Measurements from ENCODE around the gene SLC25A4.
"Not testable (repeated sequence)": the region's sequence is repeated elsewhere in the genome, so short reads cannot be mapped to it uniquely, and the experiment has no call there.

Gene SLC25A4

DNA sequence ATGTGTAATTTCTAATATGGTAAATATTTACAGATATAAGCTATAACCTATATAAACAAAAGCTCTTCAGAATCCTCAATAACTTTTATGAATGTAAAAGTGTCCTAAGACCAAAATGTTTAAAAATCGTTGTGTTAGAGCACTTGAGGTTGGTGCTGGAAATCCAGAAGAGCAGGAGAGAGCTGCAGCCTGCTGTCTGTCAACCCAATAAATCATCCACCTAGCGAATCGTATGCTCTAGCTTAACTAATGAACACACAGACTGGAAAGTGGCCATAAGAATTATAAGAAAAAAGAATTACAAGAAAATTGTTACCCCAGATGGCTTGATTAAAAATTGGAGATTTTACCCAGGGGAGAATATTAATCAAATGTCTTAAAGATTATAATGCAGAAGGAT is 43.7 kb downstream of the SLC25A4 start:
- DNase-seq: no peak

DNA sequence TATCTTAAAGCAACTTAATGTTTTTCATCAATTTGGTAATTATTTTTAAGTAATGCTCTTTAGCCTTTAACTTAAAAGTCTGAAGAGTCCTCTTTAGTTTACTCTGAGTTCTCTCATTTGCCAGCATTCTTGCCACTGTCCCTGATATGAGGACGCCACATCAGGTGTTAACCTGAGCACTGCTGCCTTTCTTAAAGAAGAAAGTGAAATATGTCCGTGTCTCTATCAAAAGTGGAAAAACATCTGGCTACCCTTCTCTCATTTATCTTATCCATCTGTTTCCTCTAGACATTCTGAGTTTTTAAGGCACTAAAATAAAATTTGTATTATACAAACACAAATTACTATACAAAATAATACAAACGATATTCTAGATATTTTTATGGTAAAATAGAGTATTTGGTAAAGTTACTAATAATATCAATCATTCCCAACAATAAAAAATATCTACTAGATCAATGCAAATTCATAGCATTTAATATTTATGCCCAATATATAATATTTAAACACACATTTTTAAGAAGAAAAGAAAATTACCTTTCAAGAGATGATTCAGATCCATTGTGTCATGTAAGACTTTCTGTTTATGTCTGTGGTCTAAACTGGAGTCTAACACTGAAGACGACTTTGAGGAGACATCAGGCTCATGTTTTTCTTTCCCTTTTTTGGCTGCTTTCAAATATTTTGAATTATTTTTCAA is 46.7 kb downstream of the SLC25A4 start:
- no peak for DNase-seq

DNA sequence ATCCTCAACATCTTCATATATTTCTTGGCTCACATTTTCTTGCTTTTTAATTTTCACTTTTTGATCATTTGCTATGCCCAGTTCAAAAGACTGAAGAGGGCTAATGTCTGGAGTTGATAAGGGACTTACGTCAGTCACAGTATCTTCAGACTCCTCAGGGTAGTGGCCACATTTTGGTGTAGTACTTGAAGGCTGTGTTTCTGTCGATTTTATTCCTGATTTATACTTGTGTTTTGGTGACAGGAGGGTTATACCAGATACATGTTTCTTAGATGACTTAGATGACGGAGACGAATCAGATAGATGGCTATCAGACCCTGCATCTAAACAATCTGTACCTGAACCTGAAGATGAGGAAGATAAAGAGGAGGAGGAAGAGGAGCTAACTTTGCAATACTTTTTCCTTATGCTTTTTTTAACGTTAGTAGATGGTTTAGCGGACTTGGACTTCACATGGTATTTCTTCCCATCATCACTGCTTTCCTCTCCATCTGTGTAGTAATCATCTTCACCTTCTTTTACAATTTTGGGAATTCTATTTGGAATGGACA is 47.3 kb downstream of the SLC25A4 start:
- no peak for DNase-seq

DNA sequence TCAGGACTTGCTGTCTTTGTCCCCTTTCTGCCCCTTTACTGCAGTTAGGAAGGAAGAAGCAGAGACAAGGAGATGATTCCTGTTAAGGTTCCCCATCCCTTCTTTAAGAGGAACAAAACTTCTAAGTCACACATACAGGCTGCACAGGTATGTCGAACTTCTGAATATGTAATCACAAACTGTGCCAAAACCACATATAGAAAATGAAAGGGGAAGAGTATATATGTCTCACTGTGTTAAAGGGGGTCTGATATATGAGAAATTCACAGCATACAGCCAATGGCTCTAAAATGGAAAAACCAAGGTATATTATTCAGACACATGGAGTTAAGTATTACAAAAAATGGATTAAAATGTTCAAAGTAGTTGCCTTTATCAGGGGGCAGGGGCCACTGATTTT is 49.0 kb downstream of the SLC25A4 start:
- DNase-seq: no peak

DNA sequence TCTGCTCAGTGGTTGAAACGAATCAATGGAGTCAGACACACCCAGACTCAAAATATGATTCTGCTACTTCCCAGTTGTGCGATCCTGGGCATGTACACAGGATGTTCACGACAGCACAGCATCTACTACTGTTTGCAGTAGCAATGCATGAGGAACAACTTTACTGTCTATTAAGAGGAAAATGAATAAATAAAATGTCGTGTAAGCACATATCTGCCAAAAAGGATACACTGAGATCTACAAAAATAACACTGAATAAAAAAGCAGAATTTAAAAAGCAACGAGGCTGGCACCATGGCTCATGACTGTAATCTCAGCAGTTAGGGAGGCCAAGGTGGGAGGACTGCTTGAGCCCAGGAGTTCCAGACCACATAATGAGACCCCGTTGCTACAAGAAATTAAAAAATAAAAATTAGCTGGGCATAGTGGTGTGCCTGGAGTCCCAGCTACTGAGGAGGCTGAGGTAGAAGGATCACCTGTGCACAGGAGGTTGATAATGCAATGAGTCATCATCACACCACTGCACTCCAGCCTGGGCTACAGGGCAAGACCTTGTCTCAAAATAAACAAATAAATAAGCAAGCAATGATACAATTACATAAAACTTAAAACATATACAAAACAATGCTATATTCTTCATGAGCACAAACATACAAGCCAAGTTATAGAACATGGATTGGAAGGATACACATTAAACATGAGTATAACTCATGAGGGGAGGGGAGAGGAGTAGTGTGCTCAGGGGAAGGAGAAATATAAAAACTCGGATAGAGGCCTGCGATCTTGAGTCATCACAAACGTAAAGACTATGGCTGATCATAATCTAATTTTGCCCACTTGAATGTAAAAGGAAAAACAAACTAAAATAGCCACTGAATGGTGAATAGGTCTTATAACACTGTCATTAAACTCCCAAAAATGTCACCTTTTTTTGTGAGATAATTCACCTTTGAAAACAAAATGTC is 52.1 kb downstream of the SLC25A4 start:
- no peak for DNase-seq

DNA sequence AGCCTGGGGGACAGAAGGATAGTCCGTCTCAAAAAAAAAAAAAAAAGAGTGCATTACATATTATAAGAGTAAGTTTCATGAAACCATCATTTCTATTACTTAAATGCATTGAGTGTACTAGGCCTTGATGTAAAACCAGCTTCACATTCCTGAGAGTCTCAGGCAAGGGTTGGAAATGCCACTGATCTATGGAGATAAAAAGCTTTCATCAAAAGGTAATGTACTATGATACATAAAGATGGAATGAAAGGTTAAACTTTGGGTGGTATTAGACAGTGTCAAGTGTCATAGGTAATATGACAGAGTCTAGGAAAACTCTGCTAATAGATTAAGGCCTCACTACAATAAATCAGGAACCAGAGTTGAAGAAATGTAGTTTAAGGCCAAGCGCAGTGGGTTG is 53.4 kb downstream of the SLC25A4 start:
- DNase-seq: no peak

DNA sequence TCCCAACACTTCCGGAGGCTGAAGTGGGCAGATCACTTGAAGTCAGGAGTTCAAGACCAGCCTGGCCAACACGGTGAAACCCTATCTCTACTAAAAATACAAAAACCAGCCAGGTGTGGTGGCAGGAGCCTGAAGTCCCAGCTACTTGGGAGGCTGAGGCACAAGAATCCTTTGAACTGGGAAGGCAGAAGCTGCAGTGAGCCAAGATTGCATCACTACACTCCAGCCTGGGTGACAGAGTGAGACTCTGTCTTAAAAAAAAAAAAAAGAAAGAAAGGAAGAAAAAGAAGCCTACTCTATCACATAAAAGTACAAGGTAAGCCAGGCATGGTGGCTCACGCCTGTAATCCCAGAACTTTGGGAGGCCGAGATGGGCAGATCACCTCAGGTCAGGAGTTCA is 55.1 kb downstream of the SLC25A4 start:
- DNase-seq: not testable (repeated sequence)
